Right renal pelvis (tissue), 4 donors: ENCODE data around the gene CDH13. TPM values are rescaled to one million over a fixed set of nuclear protein-coding genes. Genes with fewer than 3 reads are reported as not detected.

Experiments used
- DNase-seq, 4 donors: peaks; one replicate each; pipeline ENCODE4 v3.0.0-alpha.2; 2013; ENCODE audit warnings: low read depth in 4 of 4, low spot score in 3 of 4, missing footprints in 1 of 4
- polyA plus RNA-seq, 4 donors: library from polyadenylated mRNA; unstranded; fragments of 120-200 nt; gene quantifications; one replicate each; pipeline ENCODE4 v1.2.1, GENCODE V29; 2013; ENCODE audit not compliant: insufficient read length in 4 of 4

CDH13 gene
- polyA plus RNA-seq, 4 donors: 10.1 to 16.5 (median 13.4) TPM

- no peak for DNase-seq
These were observed 1166.4 kb downstream of the CDH13 start for GRCh38 chr16:83793179-83793578.

GRCh38 chr16:83794860-83795554 is 1168.2 kb downstream of the CDH13 start:
- no peak for DNase-seq

- DNase-seq: no peak
These were observed 1170.2 kb downstream of the CDH13 start for GRCh38 chr16:83797013-83797412.

- no peak for DNase-seq
These were observed 1172.6 kb downstream of the CDH13 start for GRCh38 chr16:83799336-83799735.

- DNase-seq: no peak
These were observed 1175.4 kb downstream of the CDH13 start for GRCh38 chr16:83802135-83802534.

- no peak for DNase-seq
These were observed 1175.9 kb downstream of the CDH13 start for GRCh38 chr16:83802554-83803205.

- no peak for DNase-seq
These were observed 1177.0 kb downstream of the CDH13 start for GRCh38 chr16:83803811-83804210.

GRCh38 chr16:83804366-83804765 is 1177.6 kb downstream of the CDH13 start:
- DNase-seq: no peak

- DNase-seq: no peak
These were observed 1179.3 kb downstream of the CDH13 start for GRCh38 chr16:83806036-83806435.

GRCh38 chr16:83806731-83807130 is 1180.0 kb downstream of the CDH13 start:
- DNase-seq: no peak

- no peak for DNase-seq
These were observed 1180.5 kb downstream of the CDH13 start for GRCh38 chr16:83807327-83807709.

GRCh38 chr16:83807710-83808572 is 1181.2 kb downstream of the CDH13 start, which contains the start of gene HSBP1:
TSS of gene HSBP1 (plus strand) at chr16:83807978. CDS start at chr16:83808077, 99 bp downstream.
- peak; percentile 76 to 84 (median 80) for DNase-seq

- no peak for DNase-seq
These were observed 1181.8 kb downstream of the CDH13 start for GRCh38 chr16:83808573-83809014.

- DNase-seq: no peak
These were observed 1182.3 kb downstream of the CDH13 start for GRCh38 chr16:83809092-83809491.

GRCh38 chr16:83810901-83811300 is 1184.1 kb downstream of the CDH13 start:
- no peak for DNase-seq

- no peak for DNase-seq
These were observed 1187.3 kb downstream of the CDH13 start for GRCh38 chr16:83813823-83814658.

- no peak for DNase-seq
These were observed 1187.9 kb downstream of the CDH13 start for GRCh38 chr16:83814659-83814985.

GRCh38 chr16:83817022-83817421 is 1190.3 kb downstream of the CDH13 start:
- DNase-seq: no peak

GRCh38 chr16:83818276-83818675 is 1191.5 kb downstream of the CDH13 start:
- no peak for DNase-seq

GRCh38 chr16:83819361-83819760 is 1192.6 kb downstream of the CDH13 start:
- no peak for DNase-seq
